Measurements from ENCODE around the gene DLEC1.

Gene DLEC1

DNA sequence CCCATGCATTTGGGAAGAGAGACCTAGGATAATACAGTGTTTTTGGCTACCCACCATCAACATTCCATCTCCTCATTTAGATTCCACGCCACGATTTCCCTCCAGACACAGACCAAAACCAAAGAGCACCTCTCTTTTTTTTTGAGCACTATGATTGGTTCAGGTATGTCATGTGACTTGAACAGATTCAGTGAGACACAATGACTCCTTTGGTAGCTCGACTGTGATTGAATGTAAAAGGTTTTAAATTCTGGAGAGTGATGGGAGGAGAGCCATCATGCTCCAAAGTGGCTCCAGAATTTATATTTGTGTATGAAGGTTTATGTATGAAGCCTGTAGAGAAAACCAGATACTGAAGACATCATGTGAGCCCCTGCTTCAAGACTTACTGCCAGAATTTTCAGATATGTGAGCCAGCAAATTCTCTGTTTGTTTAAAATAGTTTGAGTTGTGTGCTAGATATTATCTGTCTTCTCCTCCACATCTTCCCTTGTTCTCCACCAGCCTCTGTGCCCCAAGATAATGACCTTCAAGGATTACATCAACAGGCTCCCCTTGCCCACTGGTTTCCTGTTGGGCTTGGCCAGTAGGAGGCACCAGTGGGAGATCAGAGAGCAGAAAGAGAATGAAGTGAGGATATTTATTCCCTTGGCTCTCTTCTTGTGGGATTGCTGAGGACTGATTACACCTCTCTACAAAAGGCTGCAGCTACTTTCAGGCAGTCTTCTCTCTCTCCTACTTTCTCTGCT, 111.9 kb downstream of the DLEC1 start:
- TF ChIP-seq, protein P1, sequence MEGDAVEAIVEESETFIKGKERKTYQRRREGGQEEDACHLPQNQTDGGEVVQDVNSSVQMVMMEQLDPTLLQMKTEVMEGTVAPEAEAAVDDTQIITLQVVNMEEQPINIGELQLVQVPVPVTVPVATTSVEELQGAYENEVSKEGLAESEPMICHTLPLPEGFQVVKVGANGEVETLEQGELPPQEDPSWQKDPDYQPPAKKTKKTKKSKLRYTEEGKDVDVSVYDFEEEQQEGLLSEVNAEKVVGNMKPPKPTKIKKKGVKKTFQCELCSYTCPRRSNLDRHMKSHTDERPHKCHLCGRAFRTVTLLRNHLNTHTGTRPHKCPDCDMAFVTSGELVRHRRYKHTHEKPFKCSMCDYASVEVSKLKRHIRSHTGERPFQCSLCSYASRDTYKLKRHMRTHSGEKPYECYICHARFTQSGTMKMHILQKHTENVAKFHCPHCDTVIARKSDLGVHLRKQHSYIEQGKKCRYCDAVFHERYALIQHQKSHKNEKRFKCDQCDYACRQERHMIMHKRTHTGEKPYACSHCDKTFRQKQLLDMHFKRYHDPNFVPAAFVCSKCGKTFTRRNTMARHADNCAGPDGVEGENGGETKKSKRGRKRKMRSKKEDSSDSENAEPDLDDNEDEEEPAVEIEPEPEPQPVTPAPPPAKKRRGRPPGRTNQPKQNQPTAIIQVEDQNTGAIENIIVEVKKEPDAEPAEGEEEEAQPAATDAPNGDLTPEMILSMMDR (IDR thresholded peaks at IDR 0.05; ENCODE audit: low read depth, low read length, missing control alignments), result peak; percentile 29
- in situ Hi-C loops (cut with HindIII; ENCODE audit: low pct_ligation_motif_present, low sequenced_read_pairs), result no loop called here
- H3K27me3 ChIP-seq (replicated peaks), result no peaks in the 10 kb centered on the region
- no peak for DNase-seq
- H3K4me3 ChIP-seq (ENCODE audit: low read depth, low read length), result no peak overlapping the region
- no peaks in the 10 kb centered on the region for H3K36me3 ChIP-seq (replicated peaks)
- no peak overlapping the region for H3K27ac ChIP-seq

DNA sequence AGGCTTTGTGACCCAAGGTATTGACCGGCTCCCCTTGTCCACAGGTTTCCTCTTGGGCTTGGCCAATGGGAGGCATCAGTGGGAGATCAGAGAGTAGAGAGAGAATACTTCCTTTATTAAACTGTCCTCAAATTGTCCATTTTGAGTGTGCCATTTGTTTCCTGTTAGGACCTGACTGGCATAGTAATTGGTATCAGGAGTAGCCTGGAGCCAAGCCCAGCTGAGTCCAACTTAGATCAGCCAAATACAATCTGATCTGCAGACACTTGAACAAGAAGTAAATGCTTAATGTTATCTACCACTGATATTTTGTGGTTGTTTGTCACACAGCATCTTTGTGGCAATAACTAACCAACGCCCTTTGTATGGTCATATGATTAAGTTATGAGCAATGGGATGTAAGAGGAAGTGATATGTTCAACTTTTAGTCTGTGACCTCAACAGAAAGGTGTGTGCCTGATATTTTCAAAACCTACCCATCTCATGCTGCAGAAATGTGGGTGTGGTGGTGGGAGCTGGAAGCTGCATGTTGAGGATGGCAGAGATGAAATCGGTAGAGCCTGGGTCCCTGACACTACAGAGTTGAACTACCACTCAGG, 112.8 kb downstream of the DLEC1 start:
- H3K27ac ChIP-seq, result no peak overlapping the region
- in situ Hi-C loops (cut with HindIII; ENCODE audit: low pct_ligation_motif_present, low sequenced_read_pairs), result no loop called here
- DNase-seq, result no peak
- H3K4me3 ChIP-seq (ENCODE audit: low read depth, low read length), result no peak overlapping the region
- H3K27me3 ChIP-seq (replicated peaks), result no peaks in the 10 kb centered on the region
- H3K36me3 ChIP-seq (replicated peaks), result no peaks in the 10 kb centered on the region
- TF ChIP-seq, protein P1 (IDR thresholded peaks at IDR 0.05; ENCODE audit: low read depth, low read length, missing control alignments), result no peak

DNA sequence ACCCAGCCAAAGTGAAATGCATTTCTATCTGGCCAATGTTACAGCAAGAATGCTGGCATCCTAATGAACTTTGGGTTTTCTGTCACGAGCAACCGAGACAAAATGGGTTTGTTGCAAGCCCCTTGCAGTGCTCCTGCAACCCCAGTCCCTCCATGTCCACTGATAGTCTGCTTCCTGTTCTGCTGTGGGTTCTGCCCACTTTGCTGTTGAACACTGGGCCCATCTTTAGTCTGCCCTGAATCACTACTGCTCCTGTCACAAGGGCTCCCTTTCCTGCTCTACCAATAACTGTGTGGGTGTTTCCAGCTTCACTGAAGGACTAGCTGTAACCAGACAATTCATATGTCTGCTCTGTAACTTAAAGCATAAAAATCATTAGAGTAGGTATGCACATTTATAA, 113.6 kb downstream of the DLEC1 start:
- no peak overlapping the region for H3K27ac ChIP-seq

DNA sequence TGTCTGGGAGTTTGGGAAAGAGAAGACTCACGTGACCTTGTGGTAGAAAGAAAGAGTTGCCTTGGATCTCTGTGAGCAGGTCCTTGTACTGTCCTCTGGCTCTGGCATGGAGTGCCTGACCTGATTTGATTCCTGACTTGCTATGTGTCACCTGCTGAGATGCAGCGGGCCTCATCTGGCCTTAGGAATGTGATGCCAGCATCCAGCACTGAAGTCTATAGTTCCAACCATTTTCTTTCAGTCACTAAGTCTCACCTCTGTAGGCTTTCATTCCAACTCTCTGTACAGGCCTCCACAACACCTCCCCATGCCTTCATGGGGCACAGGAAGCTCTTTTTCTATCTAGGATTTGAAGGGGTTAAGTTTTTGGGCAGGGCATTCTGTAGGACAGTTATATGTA, 114.2 kb downstream of the DLEC1 start:
- DNase-seq, result no peak
- Histone ChIP-seq H3K4me3 (ENCODE audit: low read depth, low read length) (no peak overlapping the region), H3K27ac (no peak overlapping the region), H3K36me3 (replicated peaks) (no peaks in the 10 kb centered on the region), H3K27me3 (replicated peaks) (no peaks in the 10 kb centered on the region)
- TF ChIP-seq, protein P1 (IDR thresholded peaks at IDR 0.05; ENCODE audit: low read depth, low read length, missing control alignments), result no peak
- in situ Hi-C loops (cut with HindIII; ENCODE audit: low pct_ligation_motif_present, low sequenced_read_pairs), result no loop called here

More for the DNA sequence above, 113.6 kb downstream of the DLEC1 start:
- no peaks in the 10 kb centered on the region for H3K36me3 ChIP-seq (replicated peaks)
- no peaks in the 10 kb centered on the region for H3K27me3 ChIP-seq (replicated peaks)
- H3K4me3 ChIP-seq (ENCODE audit: low read depth, low read length), result no peak overlapping the region
- TF ChIP-seq, protein P1 (IDR thresholded peaks at IDR 0.05; ENCODE audit: low read depth, low read length, missing control alignments), result no peak
- DNase-seq, result no peak
- in situ Hi-C loops (cut with HindIII; ENCODE audit: low pct_ligation_motif_present, low sequenced_read_pairs), result no loop called here

DNA sequence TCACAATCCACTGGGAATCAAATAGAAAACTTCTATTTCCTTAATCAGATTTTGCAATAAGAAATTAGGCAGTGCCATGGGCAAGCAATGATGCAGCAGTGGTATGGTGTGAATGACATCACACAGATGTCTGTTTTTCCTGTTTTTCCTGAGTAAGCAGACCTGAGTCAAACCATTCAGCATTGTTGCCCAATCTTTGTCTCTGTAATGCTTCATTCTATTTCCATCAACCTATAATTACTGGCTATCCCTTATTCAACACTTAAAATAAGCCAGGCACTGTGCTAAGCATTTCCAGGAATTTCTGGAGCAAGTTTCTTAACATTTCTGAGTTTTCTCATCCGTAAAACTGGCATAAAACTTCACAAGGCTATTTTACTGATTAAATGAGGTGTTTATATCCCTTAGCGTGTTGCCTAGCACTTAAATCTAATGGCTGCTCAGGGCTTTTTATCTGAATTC, 115.1 kb downstream of the DLEC1 start:
- H3K27ac ChIP-seq, result no peak overlapping the region
- TF ChIP-seq, protein P1 (IDR thresholded peaks at IDR 0.05; ENCODE audit: low read depth, low read length, missing control alignments), result no peak
- peak; percentile 53 for DNase-seq
- H3K27me3 ChIP-seq (replicated peaks), result no peaks in the 10 kb centered on the region
- H3K36me3 ChIP-seq (replicated peaks), result no peaks in the 10 kb centered on the region
- in situ Hi-C loops (cut with HindIII; ENCODE audit: low pct_ligation_motif_present, low sequenced_read_pairs), result no loop called here
- no peak overlapping the region for H3K4me3 ChIP-seq (ENCODE audit: low read depth, low read length)

All from brain microvascular endothelial cell (primary cell).